OCI-M2 (cell line): ENCODE data around the gene EFHD2.
"Not testable (repeated sequence)": the region's sequence is repeated elsewhere in the genome, so short reads cannot be mapped to it uniquely, and the experiment has no call there.

Source experiments
- DNase-seq: peaks from one replicate; lab custom pipeline; 2025; ENCODE audit not compliant: unreplicated experiment; lab: John Stamatoyannopoulos, UW

The EFHD2 gene

GRCh38 chr1:15471723-15472122, 62.0 kb downstream of the EFHD2 start:
- DNase-seq, result not testable (repeated sequence)

GRCh38 chr1:15472587-15472986, 62.9 kb downstream of the EFHD2 start:
- no peak for DNase-seq

- DNase-seq, result no peak
Observed at GRCh38 chr1:15475752-15476314, 66.1 kb downstream of the EFHD2 start, which contains the start of gene CELA2B. TSS of gene CELA2B (plus strand) at chr1:15476104. CDS start at chr1:15476126, 22 bp downstream.

- DNase-seq, result no peak
Observed at GRCh38 chr1:15476927-15477326, 67.2 kb downstream of the EFHD2 start.

GRCh38 chr1:15477646-15478212, 68.0 kb downstream of the EFHD2 start:
- no peak for DNase-seq
